Choroid plexus epithelial cell (primary cell): ENCODE data around the gene SGCD.

Experiments used
- DNase-seq: peaks from one replicate; pipeline ENCODE4 v3.0.0-alpha.2; 2010; ENCODE audit warnings: low read depth
- H3K4me3 ChIP-seq: 2 replicates; pipeline ENCODE4 v1.5.1; 2011; ENCODE audit warnings: low read depth, mild to moderate bottlenecking, control low read depth, low read length, moderate library complexity
- CTCF ChIP-seq: conservative IDR thresholded peaks from 2 replicates; pipeline ENCODE4 v1.5.1; 2011; ENCODE audit warnings: low read depth, mild to moderate bottlenecking, control low read depth, inconsistent platforms, low read length, moderate library complexity

Gene SGCD

GRCh38 chr5:156800929-156801328 lies 474.0 kb downstream of the SGCD start:
- no peak for TF ChIP-seq CTCF
- DNase-seq, result no peak
- H3K4me3 ChIP-seq, result no peak overlapping the region

- no peak overlapping the region for H3K4me3 ChIP-seq
- TF ChIP-seq CTCF, result no peak
- DNase-seq, result no peak
These were observed 475.5 kb downstream of the SGCD start for GRCh38 chr5:156802501-156802900.

- H3K4me3 ChIP-seq, result no peak overlapping the region
- no peak for TF ChIP-seq CTCF
- no peak for DNase-seq
These were observed 476.4 kb downstream of the SGCD start for GRCh38 chr5:156803404-156803803.

- DNase-seq, result no peak
- no peak overlapping the region for H3K4me3 ChIP-seq
- TF ChIP-seq CTCF, result no peak
These were observed 486.0 kb downstream of the SGCD start for GRCh38 chr5:156812959-156813358.

GRCh38 chr5:156815988-156816599 lies 489.1 kb downstream of the SGCD start:
- peak; percentile 45 for TF ChIP-seq CTCF
- H3K4me3 ChIP-seq, result no peak overlapping the region
- peak; percentile 9 for DNase-seq
